Smooth muscle cell (in vitro differentiated cells): ENCODE data around the gene CACNA1G. TPM values are rescaled to one million over a fixed set of nuclear protein-coding genes. Genes with fewer than 3 reads are reported as not detected.

Experiments
- DNase-seq: peaks from one replicate; lab custom pipeline; 2025; ENCODE audit not compliant: unreplicated experiment; lab: John Stamatoyannopoulos, UW
- H2AFZ ChIP-seq: fragments of 200-600 bp; sonication (generic); 2 replicates; pipeline ENCODE4 v1.6.0; 2016; ENCODE audit warnings: antibody characterized with exemption, low read depth, mild to moderate bottlenecking
- H3F3A ChIP-seq: fragments of 200-600 bp; sonication (generic); 2 replicates; pipeline ENCODE4 v1.6.0; 2017; ENCODE audit warnings: antibody characterized with exemption, low read depth
- H3K27ac ChIP-seq: fragments of 200-600 bp; sonication (generic); 2 replicates; pipeline ENCODE4 v1.5.1; 2016; ENCODE audit warnings: low read depth, mild to moderate bottlenecking
- H3K27me3 ChIP-seq: fragments of 200-600 bp; sonication (generic); 2 replicates; pipeline ENCODE4 v1.6.1; 2016; ENCODE audit warnings: low read depth, mild to moderate bottlenecking
- H3K36me3 ChIP-seq: fragments of 200-600 bp; sonication (generic); 2 replicates; pipeline ENCODE4 v1.5.1; 2016; ENCODE audit warnings: low read depth
- H3K4me1 ChIP-seq: fragments of 200-600 bp; sonication (generic); 2 replicates; pipeline ENCODE4 v1.5.1; 2016; ENCODE audit warnings: low read depth
- H3K4me2 ChIP-seq: fragments of 200-600 bp; sonication (generic); 2 replicates; pipeline ENCODE4 v1.6.0; 2016; ENCODE audit warnings: mild to moderate bottlenecking
- H3K4me3 ChIP-seq: fragments of 200-600 bp; sonication (generic); 2 replicates; pipeline ENCODE4 v1.5.1; 2016; ENCODE audit warnings: mild to moderate bottlenecking
- H3K79me2 ChIP-seq: fragments of 200-600 bp; sonication (generic); 2 replicates; pipeline ENCODE4 v1.6.0; 2016; ENCODE audit warnings: low read depth, mild to moderate bottlenecking
- H3K9ac ChIP-seq: fragments of 200-600 bp; sonication (generic); 2 replicates; pipeline ENCODE4 v1.6.0; 2016; ENCODE audit warnings: low read depth
- H3K9me3 ChIP-seq: fragments of 200-600 bp; sonication (generic); replicated peaks from 2 replicates; pipeline ENCODE4 v1.5.1; 2016; ENCODE audit warnings: low read depth
- H4K20me1 ChIP-seq: fragments of 200-600 bp; sonication (generic); 2 replicates; pipeline ENCODE4 v1.6.0; 2016; ENCODE audit warnings: low read depth
- CTCF ChIP-seq: fragments of 200-600 bp; sonication (generic); IDR thresholded peaks from 2 replicates; pipeline ENCODE4 v1.5.1; 2017; ENCODE audit warnings: borderline replicate concordance, mild to moderate bottlenecking, antibody characterized with exemption; ENCODE audit not compliant: insufficient read depth, poor library complexity, severe bottlenecking
- WGBS: methylation state at CpG from one replicate; pipeline ENCODE4 v1.1.7; 2016; ENCODE audit warnings: low lambda C conversion rate; 5-methylcytosine and 5-hydroxymethylcytosine counted together
- polyA plus RNA-seq: library from polyadenylated mRNA; unstranded; fragments of >200 nt; fragmentation: Nextera tagmentation; extraction: Ambion mirVana; gene quantifications from 2 replicates; pipeline ENCODE4 v1.2.1, GENCODE V29; 2016
- total RNA-seq: library from RNA; depleted of rRNA; stranded (reverse); fragments of >200 nt; gene quantifications from 2 replicates; pipeline ENCODE4 v1.2.3, GENCODE V29; 2014

Gene CACNA1G
- total and polyA plus RNA-seq, 2 experiments from 2014 or later = 1.6 to 1.7 TPM

DNA sequence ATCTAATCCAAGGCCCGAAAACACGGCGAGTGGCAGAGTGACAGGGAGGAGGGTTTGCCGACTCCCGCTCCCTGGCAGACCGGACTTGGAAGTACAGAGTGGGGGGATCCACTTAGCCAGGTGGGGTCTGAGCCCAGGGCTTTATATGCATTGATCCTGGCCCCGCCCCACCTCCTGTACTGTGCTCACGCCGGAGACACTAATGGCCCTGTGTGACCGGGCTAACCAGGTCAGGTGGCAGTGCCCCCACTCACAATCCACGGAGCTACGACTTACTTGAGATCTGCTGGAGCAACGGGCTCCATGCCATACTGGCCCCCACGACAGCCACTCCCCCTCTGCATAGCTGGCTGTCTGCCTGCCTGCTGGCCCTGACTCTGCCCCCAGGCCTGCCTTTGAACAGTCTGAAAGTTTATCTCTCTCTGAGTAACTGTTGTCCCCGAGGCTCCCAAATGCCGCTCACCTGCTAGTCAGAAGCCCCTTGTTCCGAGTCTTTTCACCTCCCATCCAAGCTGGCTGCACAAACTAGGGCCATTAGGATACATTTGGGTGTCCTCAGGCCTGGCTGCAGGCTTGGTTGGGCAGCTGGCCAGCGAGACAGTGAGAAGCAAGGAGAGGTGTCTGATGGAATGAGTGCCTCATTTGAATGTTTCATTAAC, 28.0 kb downstream of the CACNA1G start:
- Histone ChIP-seq H3K4me2 (no peak overlapping the region), H3K4me3 (no peak overlapping the region), H3K36me3 (no peaks in the 10 kb centered on the region), H2AFZ (no peak overlapping the region), H3K27ac (no peak overlapping the region), H4K20me1 (no peaks in the 10 kb centered on the region), H3K79me2 (no peaks in the 10 kb centered on the region), H3K9me3 (no peaks in the 10 kb centered on the region), H3K27me3 (no peaks in the 10 kb centered on the region), H3F3A (no peaks in the 10 kb centered on the region), H3K4me1 (peaks cover 8% of the 10 kb centered on the region), H3K9ac (no peak overlapping the region)
- WGBS = 87% methylated on average over 18 of the region's 18 CpGs
- DNase-seq = no peak
- no peak for TF ChIP-seq CTCF

- Histone ChIP-seq H3K9ac (no peak overlapping the region), H3K4me3 (no peak overlapping the region), H2AFZ (no peak overlapping the region), H3K27me3 (no peaks in the 10 kb centered on the region), H4K20me1 (no peaks in the 10 kb centered on the region), H3K4me2 (no peak overlapping the region), H3K27ac (no peak overlapping the region), H3F3A (no peaks in the 10 kb centered on the region), H3K4me1 (peaks cover 10% of the 10 kb centered on the region), H3K36me3 (no peaks in the 10 kb centered on the region), H3K79me2 (no peaks in the 10 kb centered on the region), H3K9me3 (no peaks in the 10 kb centered on the region)
- 85% methylated on average over 10 of the region's 10 CpGs for WGBS
- no peak for TF ChIP-seq CTCF
- no peak for DNase-seq
These were observed 28.7 kb downstream of the CACNA1G start for GRCh38 chr17:50589095-50589705.

- no peaks in the 10 kb centered on the region for H3F3A ChIP-seq
- no peak overlapping the region for H3K9ac ChIP-seq
- peaks cover 10% of the 10 kb centered on the region for H3K4me1 ChIP-seq
- no peaks in the 10 kb centered on the region for H4K20me1 ChIP-seq
- no peak for DNase-seq
- H3K4me3 ChIP-seq = no peak overlapping the region
- 97% methylated on average over 22 of the region's 24 CpGs for WGBS
- H3K79me2 ChIP-seq = no peaks in the 10 kb centered on the region
- H3K27ac ChIP-seq = no peak overlapping the region
- no peaks in the 10 kb centered on the region for H3K36me3 ChIP-seq
- TF ChIP-seq CTCF = no peak
- H2AFZ ChIP-seq = no peak overlapping the region
- no peaks in the 10 kb centered on the region for H3K9me3 ChIP-seq
- no peaks in the 10 kb centered on the region for H3K27me3 ChIP-seq
- H3K4me2 ChIP-seq = no peak overlapping the region
These were observed 30.6 kb downstream of the CACNA1G start for GRCh38 chr17:50590946-50591737.
